ENCODE measurements around the gene ZFP57.

DNA sequence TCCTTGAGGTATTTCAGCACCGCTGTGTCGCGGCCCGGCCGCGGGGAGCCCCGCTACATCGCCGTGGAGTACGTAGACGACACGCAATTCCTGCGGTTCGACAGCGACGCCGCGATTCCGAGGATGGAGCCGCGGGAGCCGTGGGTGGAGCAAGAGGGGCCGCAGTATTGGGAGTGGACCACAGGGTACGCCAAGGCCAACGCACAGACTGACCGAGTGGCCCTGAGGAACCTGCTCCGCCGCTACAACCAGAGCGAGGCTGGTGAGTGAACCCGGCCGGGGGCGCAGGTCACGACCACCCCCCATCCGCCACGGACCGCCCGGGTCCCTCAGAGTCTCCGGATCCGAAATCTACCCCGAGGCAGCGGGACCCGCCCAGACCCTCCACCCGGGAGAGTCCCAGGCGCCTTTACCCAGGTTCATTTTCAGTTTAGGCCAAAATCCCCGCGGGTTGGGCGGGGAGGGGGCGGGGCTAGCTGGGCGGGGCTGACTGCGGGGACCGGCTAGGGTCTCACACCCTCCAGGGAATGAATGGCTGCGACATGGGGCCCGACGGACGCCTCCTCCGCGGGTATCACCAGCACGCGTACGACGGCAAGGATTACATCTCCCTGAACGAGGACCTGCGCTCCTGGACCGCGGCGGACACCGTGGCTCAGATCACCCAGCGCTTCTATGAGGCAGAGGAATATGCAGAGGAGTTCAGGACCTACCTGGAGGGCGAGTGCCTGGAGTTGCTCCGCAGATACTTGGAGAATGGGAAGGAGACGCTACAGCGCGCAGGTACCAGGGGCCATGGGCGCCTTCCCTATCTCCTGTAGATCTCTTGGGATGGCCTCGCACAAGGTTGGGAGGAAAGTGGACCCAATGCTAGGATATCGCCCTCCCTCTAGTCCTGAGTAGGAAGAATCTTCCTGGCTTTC is 43.0 kb upstream of the ZFP57 start:
- TF ChIP-seq, protein P1, sequence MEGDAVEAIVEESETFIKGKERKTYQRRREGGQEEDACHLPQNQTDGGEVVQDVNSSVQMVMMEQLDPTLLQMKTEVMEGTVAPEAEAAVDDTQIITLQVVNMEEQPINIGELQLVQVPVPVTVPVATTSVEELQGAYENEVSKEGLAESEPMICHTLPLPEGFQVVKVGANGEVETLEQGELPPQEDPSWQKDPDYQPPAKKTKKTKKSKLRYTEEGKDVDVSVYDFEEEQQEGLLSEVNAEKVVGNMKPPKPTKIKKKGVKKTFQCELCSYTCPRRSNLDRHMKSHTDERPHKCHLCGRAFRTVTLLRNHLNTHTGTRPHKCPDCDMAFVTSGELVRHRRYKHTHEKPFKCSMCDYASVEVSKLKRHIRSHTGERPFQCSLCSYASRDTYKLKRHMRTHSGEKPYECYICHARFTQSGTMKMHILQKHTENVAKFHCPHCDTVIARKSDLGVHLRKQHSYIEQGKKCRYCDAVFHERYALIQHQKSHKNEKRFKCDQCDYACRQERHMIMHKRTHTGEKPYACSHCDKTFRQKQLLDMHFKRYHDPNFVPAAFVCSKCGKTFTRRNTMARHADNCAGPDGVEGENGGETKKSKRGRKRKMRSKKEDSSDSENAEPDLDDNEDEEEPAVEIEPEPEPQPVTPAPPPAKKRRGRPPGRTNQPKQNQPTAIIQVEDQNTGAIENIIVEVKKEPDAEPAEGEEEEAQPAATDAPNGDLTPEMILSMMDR (IDR thresholded peaks at IDR 0.05; ENCODE audit: poor library complexity): no peak
- TF ChIP-seq EZH2 (IDR thresholded peaks at IDR 0.05; ENCODE audit: borderline replicate concordance): no peak
